NT2/D1 (cell line): ENCODE data around the gene DHH.
"Not testable (repeated sequence)": the region's sequence is repeated elsewhere in the genome, so short reads cannot be mapped to it uniquely, and the experiment has no call there.

Experiments
- DNase-seq: peaks from one replicate; pipeline ENCODE4 v3.0.0-alpha.2; 2011; ENCODE audit warnings: low read depth, low spot score
- H3K27me3 ChIP-seq: 2 replicates; pipeline ENCODE4 v1.6.0; 2011; ENCODE audit warnings: mild to moderate bottlenecking; ENCODE audit not compliant: insufficient read length, insufficient read depth
- H3K36me3 ChIP-seq: 2 replicates; pipeline ENCODE4 v1.6.1; 2011; ENCODE audit warnings: mild to moderate bottlenecking, low read length, mixed read lengths; ENCODE audit not compliant: insufficient read depth, insufficient read length
- H3K4me1 ChIP-seq: 2 replicates; pipeline ENCODE4 v1.5.1; 2011; ENCODE audit not compliant: insufficient read depth, insufficient read length
- H3K4me3 ChIP-seq: 2 replicates; pipeline ENCODE4 v1.5.1; 2011; ENCODE audit warnings: low read depth; ENCODE audit not compliant: insufficient read length
- H3K9ac ChIP-seq: 2 replicates; pipeline ENCODE4 v1.6.0; 2011; ENCODE audit warnings: low read depth; ENCODE audit not compliant: insufficient read length
- H3K9me3 ChIP-seq: 2 replicates; pipeline ENCODE4 v1.5.1; 2011; ENCODE audit warnings: mild to moderate bottlenecking, low read length; ENCODE audit not compliant: insufficient read depth
- SUZ12 ChIP-seq: IDR thresholded peaks from 2 replicates; pipeline ENCODE4 v1.6.1; 2011; ENCODE audit not compliant: insufficient read length, insufficient read depth; ENCODE audit errors: extremely low read depth
- YY1 ChIP-seq: IDR thresholded peaks from 2 replicates; pipeline ENCODE4 v1.6.1; 2011; ENCODE audit not compliant: insufficient read length, insufficient read depth
- ZNF274 ChIP-seq: IDR thresholded peaks from 2 replicates; pipeline ENCODE4 v1.6.1; 2011; ENCODE audit warnings: mild to moderate bottlenecking, low read depth, low read length

DHH gene

GRCh38 chr12:49094160-49094974, at the start of gene DHH:
TSS of gene DHH (minus strand) at chr12:49094801. CDS start at chr12:49094512, 289 bp downstream.
- Histone ChIP-seq H3K36me3 (peaks cover 20% of the 10 kb centered on the region), H3K9me3 (no peaks in the 10 kb centered on the region), H3K4me1 (peaks cover 10% of the 10 kb centered on the region), H3K9ac (no peak within 1 kb of the TSS), H3K4me3 (no peak within 1 kb of the TSS), H3K27me3 (peaks cover 46% of the 10 kb centered on the region)
- TF ChIP-seq ZNF274 (no peak), YY1 (no peak), SUZ12 (no peak)
- no peak for DNase-seq

- DNase-seq = no peak
Measured at GRCh38 chr12:49144384-49144783, 49.8 kb upstream of the DHH start.

GRCh38 chr12:49138999-49139398, 44.4 kb upstream of the DHH start:
- Histone ChIP-seq H3K4me3 (no peak overlapping the region), H3K36me3 (no peaks in the 10 kb centered on the region), H3K9me3 (no peaks in the 10 kb centered on the region), H3K4me1 (no peaks in the 10 kb centered on the region), H3K27me3 (no peaks in the 10 kb centered on the region), H3K9ac (no peak overlapping the region)
- DNase-seq = no peak
- TF ChIP-seq SUZ12 = no peak
- TF ChIP-seq ZNF274 = no peak
- no peak for TF ChIP-seq YY1

More at GRCh38 chr12:49144384-49144783, 49.8 kb upstream of the DHH start:
- H3K27me3 ChIP-seq = no peaks in the 10 kb centered on the region
- no peaks in the 10 kb centered on the region for H3K9me3 ChIP-seq
- H3K4me1 ChIP-seq = no peaks in the 10 kb centered on the region
- H3K4me3 ChIP-seq = no peak overlapping the region
- no peaks in the 10 kb centered on the region for H3K36me3 ChIP-seq
- TF ChIP-seq ZNF274 (no peak), SUZ12 (no peak)
- no peak overlapping the region for H3K9ac ChIP-seq

GRCh38 chr12:49138587-49138986, 44.0 kb upstream of the DHH start:
- no peak for DNase-seq
- no peak for TF ChIP-seq SUZ12
- TF ChIP-seq YY1 = no peak
- no peak for TF ChIP-seq ZNF274

GRCh38 chr12:49137476-49137875, 42.9 kb upstream of the DHH start:
- Histone ChIP-seq H3K27me3 (no peaks in the 10 kb centered on the region), H3K4me3 (no peak overlapping the region), H3K9me3 (no peaks in the 10 kb centered on the region), H3K9ac (no peak overlapping the region), H3K36me3 (no peaks in the 10 kb centered on the region), H3K4me1 (no peaks in the 10 kb centered on the region)
- TF ChIP-seq SUZ12 = no peak
- TF ChIP-seq ZNF274 = no peak
- TF ChIP-seq YY1 = no peak
- no peak for DNase-seq

More at GRCh38 chr12:49138587-49138986, 44.0 kb upstream of the DHH start:
- Histone ChIP-seq H3K9me3 (no peaks in the 10 kb centered on the region), H3K4me1 (no peaks in the 10 kb centered on the region), H3K4me3 (no peak overlapping the region), H3K36me3 (no peaks in the 10 kb centered on the region), H3K27me3 (no peaks in the 10 kb centered on the region), H3K9ac (no peak overlapping the region)

- not testable (repeated sequence) for H3K4me1 ChIP-seq, H3K27me3 ChIP-seq
Measured at GRCh38 chr12:49136997-49137396, 42.4 kb upstream of the DHH start.

GRCh38 chr12:49133590-49133989, 39.0 kb upstream of the DHH start:
- no peak for DNase-seq
- H3K9ac ChIP-seq = no peak overlapping the region
- TF ChIP-seq SUZ12 (no peak), YY1 (no peak), ZNF274 (no peak)
- no peak overlapping the region for H3K4me3 ChIP-seq
- H3K9me3 ChIP-seq = no peaks in the 10 kb centered on the region
- peaks cover 3% of the 10 kb centered on the region for H3K4me1 ChIP-seq
- peaks cover 25% of the 10 kb centered on the region for H3K36me3 ChIP-seq
- no peaks in the 10 kb centered on the region for H3K27me3 ChIP-seq

More at GRCh38 chr12:49136997-49137396, 42.4 kb upstream of the DHH start:
- not testable (repeated sequence) for H3K4me3 ChIP-seq, DNase-seq, H3K36me3 ChIP-seq, H3K9ac ChIP-seq, H3K9me3 ChIP-seq
